OCI-LY3 (cell line): Measurements from ENCODE around the gene HOXA5.

ENCODE experiments used
- CTCF ChIP-seq: fragments of 200-600, 300-600 bp; sonication (generic); IDR thresholded peaks from 2 replicates; pipeline ENCODE4 v1.5.1; 2014; ENCODE audit warnings: antibody characterized with exemption, low read length, low read depth
- EZH2phosphoT487 ChIP-seq: fragments of 200-600 bp; shearing (Covaris generic); IDR thresholded peaks from 2 replicates; pipeline ENCODE4 v1.6.1; 2018; ENCODE audit warnings: antibody characterized with exemption, mixed run types, low read depth

- TF ChIP-seq EZH2phosphoT487, result no peak
- no peak for TF ChIP-seq CTCF
Observed at GRCh38 chr7:27094304-27095049, 49.0 kb downstream of the HOXA5 start.
